ENCODE measurements around the gene EIF4E3.

The EIF4E3 gene

GRCh38 chr3:71704915-71705314 is 20.3 kb downstream of the EIF4E3 start:
- DNase-seq (ENCODE audit: low read depth in 2 of 2), result no peak
- no peak overlapping the region for H3K4me3 ChIP-seq (replicated peaks in 1 of 2; ENCODE audit: low read depth in 2 of 2, low read length in 2 of 2)
- TF ChIP-seq CTCF (IDR thresholded peaks at IDR 0.05; ENCODE audit: low read depth, low read length), result no peak

GRCh38 chr3:71703797-71704196 is 21.4 kb downstream of the EIF4E3 start:
- no peak for DNase-seq (ENCODE audit: low read depth in 2 of 2)
- TF ChIP-seq CTCF (IDR thresholded peaks at IDR 0.05; ENCODE audit: low read depth, low read length), result no peak
- no peak overlapping the region for H3K4me3 ChIP-seq (replicated peaks in 1 of 2; ENCODE audit: low read depth in 2 of 2, low read length in 2 of 2)

- no peak for DNase-seq (ENCODE audit: low read depth in 2 of 2)
- H3K4me3 ChIP-seq (replicated peaks in 1 of 2; ENCODE audit: low read depth in 2 of 2, low read length in 2 of 2), result no peak overlapping the region
- TF ChIP-seq CTCF (IDR thresholded peaks at IDR 0.05; ENCODE audit: low read depth, low read length), result no peak
Observed at GRCh38 chr3:71702131-71703024, 22.8 kb downstream of the EIF4E3 start.

GRCh38 chr3:71701251-71701762 is 23.9 kb downstream of the EIF4E3 start:
- H3K4me3 ChIP-seq (replicated peaks in 1 of 2; ENCODE audit: low read depth in 2 of 2, low read length in 2 of 2), result no peak overlapping the region
- no peak for DNase-seq (ENCODE audit: low read depth in 2 of 2)
- TF ChIP-seq CTCF (IDR thresholded peaks at IDR 0.05; ENCODE audit: low read depth, low read length), result no peak

- no peak for TF ChIP-seq CTCF (IDR thresholded peaks at IDR 0.05; ENCODE audit: low read depth, low read length)
- H3K4me3 ChIP-seq (replicated peaks in 1 of 2; ENCODE audit: low read depth in 2 of 2, low read length in 2 of 2), result no peak overlapping the region
- peak in 1 of 2 donors; percentile 20 for DNase-seq (ENCODE audit: low read depth in 2 of 2)
Observed at GRCh38 chr3:71695000-71695482, 30.2 kb downstream of the EIF4E3 start.

- no peak overlapping the region for H3K4me3 ChIP-seq (replicated peaks in 1 of 2; ENCODE audit: low read depth in 2 of 2, low read length in 2 of 2)
- DNase-seq (ENCODE audit: low read depth in 2 of 2), result peak; percentile 65 to 88
- no peak for TF ChIP-seq CTCF (IDR thresholded peaks at IDR 0.05; ENCODE audit: low read depth, low read length)
Observed at GRCh38 chr3:71694358-71694999, 30.7 kb downstream of the EIF4E3 start.

All from cardiac fibroblast (primary cell).